H9 (cell line): ENCODE results near the gene RAET1G. TPM values are rescaled to one million over a fixed set of nuclear protein-coding genes. Genes with fewer than 3 reads are reported as not detected.
A peak's percentile ranks its signal among the peaks of the same experiment; 100 is the strongest.

ENCODE experiments used
- DNase-seq: peaks from one replicate; pipeline ENCODE4 v3.0.0-alpha.2; 2017
- H2AFZ ChIP-seq: one replicate; pipeline ENCODE4 v1.6.1; 2013; ENCODE audit warnings: mild to moderate bottlenecking, low read length, control low read depth, moderate library complexity
- H2AK5ac ChIP-seq: 2 replicates; pipeline ENCODE4 v1.6.1; 2013; ENCODE audit warnings: low read length, control low read depth, mixed read lengths; ENCODE audit not compliant: insufficient read length
- H2BK120ac ChIP-seq: one replicate; pipeline ENCODE4 v1.6.1; 2013; ENCODE audit warnings: low read depth, mild to moderate bottlenecking, low read length, control low read depth, inconsistent platforms; ENCODE audit not compliant: poor library complexity, severe bottlenecking
- H2BK12ac ChIP-seq: 2 replicates; pipeline ENCODE4 v1.6.1; 2013; ENCODE audit warnings: low read length, control low read depth, mixed read lengths, low read depth; ENCODE audit not compliant: insufficient read length
- H2BK15ac ChIP-seq: 2 replicates; pipeline ENCODE4 v1.6.1; 2013; ENCODE audit warnings: low read depth, low read length, control low read depth
- H2BK20ac ChIP-seq: one replicate; pipeline ENCODE4 v1.6.1; 2013; ENCODE audit warnings: low read depth, mild to moderate bottlenecking, low read length, control low read depth, inconsistent platforms; ENCODE audit not compliant: poor library complexity, severe bottlenecking
- H2BK5ac ChIP-seq: 2 replicates; pipeline ENCODE4 v1.6.1; 2013; ENCODE audit warnings: low read length, control low read depth, mixed read lengths; ENCODE audit not compliant: insufficient read length
- H3K14ac ChIP-seq: 2 replicates; pipeline ENCODE4 v1.6.1; 2013; ENCODE audit warnings: low read length, control low read depth; ENCODE audit not compliant: insufficient read depth
- H3K18ac ChIP-seq: 2 replicates; pipeline ENCODE4 v1.6.1; 2013; ENCODE audit warnings: low read depth, mild to moderate bottlenecking, mixed read lengths, low read length, control low read depth; ENCODE audit not compliant: insufficient read length
- H3K23ac ChIP-seq: 2 replicates; pipeline ENCODE4 v1.6.1; 2013; ENCODE audit warnings: low read length, control low read depth, mixed read lengths, low read depth; ENCODE audit not compliant: insufficient read length
- H3K23me2 ChIP-seq: 2 replicates; pipeline ENCODE4 v1.6.1; 2013; ENCODE audit warnings: low read depth, mild to moderate bottlenecking, mixed read lengths, low read length, control low read depth; ENCODE audit not compliant: insufficient read length, poor library complexity, severe bottlenecking
- H3K27ac ChIP-seq: 2 replicates; pipeline ENCODE4 v1.5.1; 2013; ENCODE audit warnings: low read length, control low read depth, mixed read lengths, low read depth; ENCODE audit not compliant: insufficient read length
- H3K27me3 ChIP-seq: 2 replicates; pipeline ENCODE4 v1.6.1; 2013; ENCODE audit warnings: low read length, control low read depth, inconsistent platforms; ENCODE audit not compliant: insufficient read depth
- H3K4ac ChIP-seq: 2 replicates; pipeline ENCODE4 v1.6.1; 2013; ENCODE audit warnings: low read depth, mild to moderate bottlenecking, control low read depth, inconsistent platforms, low read length, moderate library complexity
- H3K4me1 ChIP-seq: 2 replicates; pipeline ENCODE4 v1.6.1; 2013; ENCODE audit warnings: low read length, control low read depth, inconsistent platforms; ENCODE audit not compliant: insufficient read depth
- H3K4me2 ChIP-seq: 2 replicates; pipeline ENCODE4 v1.6.1; 2013; ENCODE audit warnings: low read length, control low read depth, mixed read lengths; ENCODE audit not compliant: insufficient read length, insufficient read depth
- H3K56ac ChIP-seq: 2 replicates; pipeline ENCODE4 v1.6.1; 2013; ENCODE audit warnings: low read depth, mild to moderate bottlenecking, mixed read lengths, low read length, control low read depth; ENCODE audit not compliant: insufficient read length
- H3K79me1 ChIP-seq: 2 replicates; pipeline ENCODE4 v1.6.1; 2013; ENCODE audit warnings: low read depth, mild to moderate bottlenecking, moderate library complexity, low read length, control low read depth, inconsistent platforms; ENCODE audit not compliant: insufficient read depth, poor library complexity, severe bottlenecking
- H3K79me2 ChIP-seq: 2 replicates; pipeline ENCODE4 v1.6.1; 2013; ENCODE audit warnings: low read length, control low read depth, inconsistent platforms; ENCODE audit not compliant: insufficient read depth
- H3K9ac ChIP-seq: 2 replicates; pipeline ENCODE4 v1.6.1; 2013; ENCODE audit warnings: low read length, control low read depth, mixed read lengths; ENCODE audit not compliant: insufficient read length; ENCODE audit errors: extremely low read depth
- H3K9me3 ChIP-seq: one replicate; pipeline ENCODE4 v1.6.1; 2013; ENCODE audit warnings: low read depth, low read length, inconsistent platforms; ENCODE audit not compliant: control insufficient read depth
- H3T11ph ChIP-seq: one replicate; pipeline ENCODE4 v1.6.1; 2013; ENCODE audit warnings: mild to moderate bottlenecking, low read length, control low read depth, inconsistent platforms
- H4K20me1 ChIP-seq: one replicate; pipeline ENCODE4 v1.6.1; 2013; ENCODE audit not compliant: control insufficient read depth, insufficient read length, insufficient read depth
- H4K5ac ChIP-seq: 2 replicates; pipeline ENCODE4 v1.6.1; 2013; ENCODE audit warnings: low read depth, mild to moderate bottlenecking, mixed read lengths, low read length, control low read depth; ENCODE audit not compliant: insufficient read length
- H4K8ac ChIP-seq: replicated peaks from 2 replicates; pipeline ENCODE4 v1.6.1; 2013; ENCODE audit warnings: low read length, control low read depth, mixed read lengths, low read depth; ENCODE audit not compliant: insufficient read length
- H4K91ac ChIP-seq: 2 replicates; pipeline ENCODE4 v1.6.1; 2013; ENCODE audit warnings: low read depth, mild to moderate bottlenecking, moderate library complexity, mixed read lengths, low read length, control low read depth; ENCODE audit not compliant: insufficient read length
- H3K27ac Mint-ChIP-seq, 3 experiments: 2 replicates in 2 of 3; 3 replicates in 1 of 3; pipeline ENCODE4 v1.8.0; 2020 to 2021; ENCODE audit warnings: mixed read lengths in 3 of 3, mild to moderate bottlenecking in 1 of 3, moderate library complexity in 1 of 3
- H3K27me3 Mint-ChIP-seq: 2 replicates; pipeline ENCODE4 v1.8.0; 2021; ENCODE audit warnings: low read depth, mild to moderate bottlenecking, moderate library complexity, mixed read lengths
- H3K36me3 Mint-ChIP-seq, 3 experiments: 2 replicates in 2 of 3; 3 replicates in 1 of 3; pipeline ENCODE4 v1.8.0; 2020 to 2021; ENCODE audit warnings: low read depth in 3 of 3, mixed read lengths in 3 of 3; ENCODE audit not compliant: insufficient read depth in 1 of 3
- H3K4me1 Mint-ChIP-seq, 2 experiments: 2 replicates each; pipeline ENCODE4 v1.8.0; 2020; ENCODE audit warnings: mixed read lengths in 2 of 2
- H3K4me3 Mint-ChIP-seq, 2 experiments: 2 replicates in 1 of 2; 3 replicates in 1 of 2; pipeline ENCODE4 v1.8.0; 2020 to 2021; ENCODE audit warnings: mild to moderate bottlenecking in 2 of 2, mixed read lengths in 2 of 2, moderate library complexity in 1 of 2
- H3K9me3 Mint-ChIP-seq, 2 experiments: 2 replicates in 1 of 2; 3 replicates in 1 of 2; pipeline ENCODE4 v1.8.0; 2020; ENCODE audit warnings: mild to moderate bottlenecking in 2 of 2, mixed read lengths in 2 of 2, moderate library complexity in 1 of 2
- CTCF ChIP-seq: fragments of 200-600 bp; sonication (generic); conservative IDR thresholded peaks from 3 replicates; pipeline ENCODE4 v1.8.0; 2021; ENCODE audit warnings: antibody characterized with exemption, mild to moderate bottlenecking
- WGBS: extraction: QIAGEN DNeasy Blood & Tissue Kit; methylation state at CpG from one replicate; pipeline ENCODE4 v1.1.7; 2013; ENCODE audit warnings: missing lambda C conversion rate, low lambda C conversion rate, mixed read lengths; ENCODE audit not compliant: insufficient read length; ENCODE audit errors: extremely low coverage; 5-methylcytosine and 5-hydroxymethylcytosine counted together
- total RNA-seq: library from RNA; stranded (reverse); gene quantifications from 2 replicates; pipeline ENCODE4 v1.2.1, GENCODE V29; 2021

Gene RAET1G
- total RNA-seq, 1 experiment from 2014 or later: not detected

GRCh38 chr6:149938571-149939355, 15.8 kb upstream of the RAET1G start:
- H3K4me3 Mint-ChIP-seq: peak overlapping the region; percentile 59 to 76
- H3K18ac ChIP-seq: no peak overlapping the region
- no peaks in the 10 kb centered on the region for H3K79me2 ChIP-seq
- no peaks in the 10 kb centered on the region for H3K9me3 ChIP-seq
- no peak overlapping the region for H2BK120ac ChIP-seq
- TF ChIP-seq CTCF: no peak
- H3K4ac ChIP-seq: no peak overlapping the region
- peaks cover 20% of the 10 kb centered on the region for H3K23me2 ChIP-seq
- no peak overlapping the region for H2BK20ac ChIP-seq
- H2BK5ac ChIP-seq: no peak overlapping the region
- H3K4me1 Mint-ChIP-seq: peaks cover 12 to 14% of the 10 kb centered on the region in 2 experiments
- H2BK15ac ChIP-seq: no peak overlapping the region
- no peaks in the 10 kb centered on the region for H3K79me1 ChIP-seq
- peak overlapping the region; percentile 46 for H3K4me2 ChIP-seq
- H2BK12ac ChIP-seq: no peak overlapping the region
- H3K27me3 ChIP-seq: peaks cover 82% of the 10 kb centered on the region
- H3K4me1 ChIP-seq: no peaks in the 10 kb centered on the region
- H3K27ac Mint-ChIP-seq: no peak overlapping the region; a peak in 1 of 7 replicates
- no peak overlapping the region for H2AFZ ChIP-seq
- no peak for DNase-seq
- no CpG with 5 or more reads among the region's 58 CpGs for WGBS
- no peak overlapping the region for H3K23ac ChIP-seq
- H3T11ph ChIP-seq: no peak overlapping the region
- peak overlapping the region; percentile 50; the same call in 1 of the 2 replicates for H3K14ac ChIP-seq
- no peaks in the 10 kb centered on the region for H4K20me1 ChIP-seq
- no peak overlapping the region for H3K56ac ChIP-seq
- no peak overlapping the region for H3K9ac ChIP-seq
- H2AK5ac ChIP-seq: no peak overlapping the region
- H3K9me3 Mint-ChIP-seq: peaks cover 0 to 9% of the 10 kb centered on the region in 2 experiments; a peak in 2 of 5 replicates
- H3K27me3 Mint-ChIP-seq: peaks cover 99% of the 10 kb centered on the region
- peaks cover 0 to 4% (median 3%) of the 10 kb centered on the region in 3 experiments; a peak in 3 of 7 replicates for H3K36me3 Mint-ChIP-seq
- no peak overlapping the region for H3K27ac ChIP-seq
- no peak overlapping the region for H4K91ac ChIP-seq
- no peak overlapping the region for H4K5ac ChIP-seq
- H4K8ac ChIP-seq: no peak overlapping the region
